GM12875 (cell line): ENCODE data around the gene PPP6R3.

Source experiments
- H3K4me3 ChIP-seq: one replicate; pipeline ENCODE4 v1.5.1; 2011; ENCODE audit warnings: low read depth, low read length, control low read depth
- CTCF ChIP-seq: IDR thresholded peaks from 2 replicates; pipeline ENCODE4 v1.5.1; 2011; ENCODE audit warnings: low read depth, mild to moderate bottlenecking, control low read depth, inconsistent platforms, low read length, moderate library complexity, borderline replicate concordance; ENCODE audit not compliant: insufficient read depth

Gene PPP6R3

GRCh38 chr11:68545796-68546195 is 85.2 kb downstream of the PPP6R3 start:
- no peak for TF ChIP-seq CTCF
- H3K4me3 ChIP-seq, result no peak overlapping the region

- TF ChIP-seq CTCF, result no peak
- H3K4me3 ChIP-seq, result no peak overlapping the region
Measured at GRCh38 chr11:68546555-68546954, 86.0 kb downstream of the PPP6R3 start.

- no peak for TF ChIP-seq CTCF
- H3K4me3 ChIP-seq, result no peak overlapping the region
Measured at GRCh38 chr11:68549789-68550484, 89.4 kb downstream of the PPP6R3 start.

GRCh38 chr11:68550485-68550817 is 89.9 kb downstream of the PPP6R3 start:
- no peak overlapping the region for H3K4me3 ChIP-seq
- TF ChIP-seq CTCF, result no peak

GRCh38 chr11:68551223-68551622 is 90.7 kb downstream of the PPP6R3 start:
- H3K4me3 ChIP-seq, result no peak overlapping the region
- TF ChIP-seq CTCF, result no peak

- no peak overlapping the region for H3K4me3 ChIP-seq
- TF ChIP-seq CTCF, result no peak
Measured at GRCh38 chr11:68551777-68552176, 91.2 kb downstream of the PPP6R3 start.

- TF ChIP-seq CTCF, result no peak
- H3K4me3 ChIP-seq, result no peak overlapping the region
Measured at GRCh38 chr11:68552542-68552941, 92.0 kb downstream of the PPP6R3 start.
